CD4-positive, alpha-beta memory T cell (primary cell): ENCODE results near the gene ECM2. TPM values are rescaled to one million over a fixed set of nuclear protein-coding genes. Genes with fewer than 3 reads are reported as not detected.

Experiments
- CTCF ChIA-PET: fragments of 350-600 bp; sonication (Branson Sonifier 250); formaldehyde crosslinking; loops from one replicate; lab custom pipeline; 2021; ENCODE audit warnings: inconsistent platforms; ENCODE audit not compliant: partially characterized antibody; lab: Charles Lee
- POLR2A ChIA-PET: fragments of 350-600 bp; sonication (Branson Sonifier 250); formaldehyde crosslinking; loops from one replicate; lab custom pipeline; 2021; ENCODE audit not compliant: partially characterized antibody; lab: Charles Lee
- DNase-seq, 5 donors: peaks; one replicate each; pipeline versions ENCODE4 v3.0.0 to v3.0.0-alpha.2; 2020 to 2022; ENCODE audit warnings: mixed read lengths in 1 of 5
- H3K27ac ChIP-seq: one replicate; pipeline ENCODE4 v1.7.0; 2013; ENCODE audit warnings: low read depth, low read length
- H3K27me3 ChIP-seq: 2 replicates; pipeline ENCODE4 v1.7.0; 2013; ENCODE audit warnings: mild to moderate bottlenecking, low read length, moderate library complexity; ENCODE audit not compliant: insufficient read depth
- H3K36me3 ChIP-seq: 2 replicates; pipeline ENCODE4 v1.7.0; 2013; ENCODE audit warnings: mild to moderate bottlenecking, low read length, moderate library complexity; ENCODE audit not compliant: insufficient read depth
- H3K4me1 ChIP-seq: 2 replicates; pipeline ENCODE4 v1.7.0; 2013; ENCODE audit warnings: mild to moderate bottlenecking, low read length, moderate library complexity; ENCODE audit not compliant: insufficient read depth
- H3K4me3 ChIP-seq, 2 donors: one replicate each; pipeline ENCODE4 v1.7.0; 2013; ENCODE audit warnings: low read length in 2 of 2, mild to moderate bottlenecking in 1 of 2
- H3K9me3 ChIP-seq, 2 donors: one replicate each; pipeline ENCODE4 v1.7.0; 2013; ENCODE audit warnings: low read length in 2 of 2, control low read depth in 1 of 2; ENCODE audit not compliant: control insufficient read depth in 1 of 2
- H3K27ac Mint-ChIP-seq, 7 donors: one replicate each; pipeline ENCODE4 v1.8.0; 2020 to 2021; ENCODE audit warnings: mixed read lengths in 7 of 7, mild to moderate bottlenecking in 6 of 7, inconsistent platforms in 3 of 7, moderate library complexity in 3 of 7
- H3K27me3 Mint-ChIP-seq, 2 donors: one replicate each; pipeline ENCODE4 v1.8.0; 2020 to 2021; ENCODE audit warnings: mixed read lengths in 2 of 2
- H3K36me3 Mint-ChIP-seq, 2 donors: one replicate each; pipeline ENCODE4 v1.8.0; 2020 to 2021; ENCODE audit warnings: mixed read lengths in 2 of 2, inconsistent platforms in 1 of 2, mild to moderate bottlenecking in 1 of 2
- H3K4me1 Mint-ChIP-seq, 4 donors: one replicate each; pipeline ENCODE4 v1.8.0; 2020 to 2021; ENCODE audit warnings: mixed read lengths in 4 of 4, mild to moderate bottlenecking in 1 of 4
- H3K4me3 Mint-ChIP-seq, 8 donors: one replicate each; pipeline ENCODE4 v1.8.0; 2020 to 2021; ENCODE audit warnings: mixed read lengths in 8 of 8, mild to moderate bottlenecking in 7 of 8, moderate library complexity in 6 of 8, inconsistent platforms in 3 of 8
- H3K9me3 Mint-ChIP-seq, 8 donors: one replicate each; pipeline ENCODE4 v1.8.0; 2020 to 2021; ENCODE audit warnings: mixed read lengths in 8 of 8, mild to moderate bottlenecking in 5 of 8, inconsistent platforms in 3 of 8, moderate library complexity in 1 of 8
- intact Hi-C: fragments of 100-400 bp; cut with micrococcal nuclease; formaldehyde crosslinking; loops from one replicate; pipeline ENCODE4 v1.15.1; 2023
- polyA plus RNA-seq, 2 donors: library from polyadenylated mRNA; unstranded; fragments of 300-500 nt; fragmentation: Illumina TruSeq; gene quantifications; one replicate each; pipeline ENCODE4 v1.2.3, GENCODE V29; 2021
- total RNA-seq, 2 experiments: library from RNA; stranded (reverse); gene quantifications; one replicate each; pipeline ENCODE4 v1.2.3, GENCODE V29; 2021

Gene ECM2
- total and polyA plus RNA-seq, 4 experiments from 2014 or later = not detected

GRCh38 chr9:92518199-92518598, 17.6 kb downstream of the ECM2 start:
- no peaks in the 10 kb centered on the region for H3K36me3 ChIP-seq
- ChIA-PET CTCF (no interaction called here), POLR2A (no interaction called here)
- H3K4me1 ChIP-seq = no peaks in the 10 kb centered on the region
- Mint-ChIP-seq H3K4me3 (no peak overlapping the region), H3K27ac (no peak overlapping the region), H3K36me3 (no peaks in the 10 kb centered on the region), H3K9me3 (peaks cover 0 to 3% (median 0%) of the 10 kb centered on the region in 8 donors), H3K4me1 (no peaks in the 10 kb centered on the region), H3K27me3 (no peaks in the 10 kb centered on the region)
- intact Hi-C loops = no loop called here
- no peak overlapping the region for H3K4me3 ChIP-seq
- no peak for DNase-seq
- no peaks in the 10 kb centered on the region for H3K9me3 ChIP-seq
- no peak overlapping the region for H3K27ac ChIP-seq
- no peaks in the 10 kb centered on the region for H3K27me3 ChIP-seq

GRCh38 chr9:92517046-92517445, 18.7 kb downstream of the ECM2 start:
- Histone ChIP-seq H3K9me3 (no peaks in the 10 kb centered on the region), H3K27ac (no peak overlapping the region), H3K4me3 (no peak overlapping the region), H3K4me1 (no peaks in the 10 kb centered on the region), H3K36me3 (no peaks in the 10 kb centered on the region), H3K27me3 (no peaks in the 10 kb centered on the region)
- no peaks in the 10 kb centered on the region for H3K27me3 Mint-ChIP-seq
- no peak for DNase-seq
- intact Hi-C loops = no loop called here
- H3K4me3 Mint-ChIP-seq = no peak overlapping the region
- ChIA-PET POLR2A (no interaction called here), CTCF (no interaction called here)
- H3K4me1 Mint-ChIP-seq = no peaks in the 10 kb centered on the region
- peaks cover 0 to 3% (median 0%) of the 10 kb centered on the region in 8 donors for H3K9me3 Mint-ChIP-seq
- no peak overlapping the region for H3K27ac Mint-ChIP-seq
- H3K36me3 Mint-ChIP-seq = no peaks in the 10 kb centered on the region

- H3K9me3 ChIP-seq = no peaks in the 10 kb centered on the region
- Mint-ChIP-seq H3K27me3 (no peaks in the 10 kb centered on the region), H3K36me3 (no peaks in the 10 kb centered on the region), H3K4me3 (no peak overlapping the region), H3K27ac (no peak overlapping the region), H3K4me1 (no peaks in the 10 kb centered on the region), H3K9me3 (peaks cover 0 to 3% (median 0%) of the 10 kb centered on the region in 8 donors)
- no peak for DNase-seq
- no peaks in the 10 kb centered on the region for H3K27me3 ChIP-seq
- no peaks in the 10 kb centered on the region for H3K36me3 ChIP-seq
- ChIA-PET POLR2A (no interaction called here), CTCF (no interaction called here)
- intact Hi-C loops = no loop called here
- no peaks in the 10 kb centered on the region for H3K4me1 ChIP-seq
- H3K27ac ChIP-seq = no peak overlapping the region
- H3K4me3 ChIP-seq = no peak overlapping the region
Observed at GRCh38 chr9:92516521-92516920, 19.3 kb downstream of the ECM2 start.

GRCh38 chr9:92514635-92515034, 21.2 kb downstream of the ECM2 start:
- Mint-ChIP-seq H3K9me3 (peaks cover 0 to under 1% (median 0%) of the 10 kb centered on the region in 8 donors), H3K4me3 (no peak overlapping the region), H3K36me3 (no peaks in the 10 kb centered on the region), H3K4me1 (no peaks in the 10 kb centered on the region), H3K27me3 (no peaks in the 10 kb centered on the region), H3K27ac (peak overlapping the region in 1 of 7 donors; percentile 32)
- H3K36me3 ChIP-seq = no peaks in the 10 kb centered on the region
- H3K9me3 ChIP-seq = no peaks in the 10 kb centered on the region
- ChIA-PET CTCF (no interaction called here), POLR2A (no interaction called here)
- no peak overlapping the region for H3K27ac ChIP-seq
- no peaks in the 10 kb centered on the region for H3K27me3 ChIP-seq
- intact Hi-C loops = no loop called here
- H3K4me1 ChIP-seq = no peaks in the 10 kb centered on the region
- no peak overlapping the region for H3K4me3 ChIP-seq
- DNase-seq = no peak

GRCh38 chr9:92513349-92513748, 22.4 kb downstream of the ECM2 start:
- H3K4me3 Mint-ChIP-seq = no peak overlapping the region
- no peaks in the 10 kb centered on the region for H3K36me3 Mint-ChIP-seq
- POLR2A ChIA-PET = no interaction called here
- no peak overlapping the region for H3K27ac Mint-ChIP-seq
- no peaks in the 10 kb centered on the region for H3K4me1 Mint-ChIP-seq
- H3K4me3 ChIP-seq = no peak overlapping the region
- H3K9me3 ChIP-seq = no peaks in the 10 kb centered on the region
- no peaks in the 10 kb centered on the region for H3K4me1 ChIP-seq
- no peaks in the 10 kb centered on the region for H3K9me3 Mint-ChIP-seq
- CTCF ChIA-PET = no interaction called here
- no peaks in the 10 kb centered on the region for H3K27me3 Mint-ChIP-seq
- intact Hi-C loops = no loop called here
- no peaks in the 10 kb centered on the region for H3K36me3 ChIP-seq
- H3K27ac ChIP-seq = no peak overlapping the region
- no peak for DNase-seq
- no peaks in the 10 kb centered on the region for H3K27me3 ChIP-seq

- no peak overlapping the region for H3K4me3 Mint-ChIP-seq
- CTCF ChIA-PET = no interaction called here
- no peaks in the 10 kb centered on the region for H3K36me3 Mint-ChIP-seq
- Histone ChIP-seq H3K36me3 (no peaks in the 10 kb centered on the region), H3K9me3 (no peaks in the 10 kb centered on the region), H3K27ac (no peak overlapping the region), H3K4me3 (no peak overlapping the region), H3K27me3 (no peaks in the 10 kb centered on the region), H3K4me1 (no peaks in the 10 kb centered on the region)
- POLR2A ChIA-PET = no interaction called here
- H3K27ac Mint-ChIP-seq = no peak overlapping the region
- peaks cover 0 to 1% (median 0%) of the 10 kb centered on the region in 4 donors for H3K4me1 Mint-ChIP-seq
- peaks cover 0 to 3% (median 0%) of the 10 kb centered on the region in 8 donors for H3K9me3 Mint-ChIP-seq
- DNase-seq = no peak
- intact Hi-C loops = no loop called here
- no peaks in the 10 kb centered on the region for H3K27me3 Mint-ChIP-seq
Observed at GRCh38 chr9:92512622-92513021, 23.2 kb downstream of the ECM2 start.

GRCh38 chr9:92510747-92511146, 25.0 kb downstream of the ECM2 start:
- intact Hi-C loops = no loop called here
- H3K27me3 ChIP-seq = no peaks in the 10 kb centered on the region
- H3K27ac ChIP-seq = no peak overlapping the region
- H3K36me3 Mint-ChIP-seq = no peaks in the 10 kb centered on the region
- H3K27ac Mint-ChIP-seq = no peak overlapping the region
- no peaks in the 10 kb centered on the region for H3K36me3 ChIP-seq
- CTCF ChIA-PET = no interaction called here
- H3K9me3 Mint-ChIP-seq = peaks cover 0 to 3% (median 0%) of the 10 kb centered on the region in 8 donors
- POLR2A ChIA-PET = no interaction called here
- H3K4me3 Mint-ChIP-seq = no peak overlapping the region
- DNase-seq = no peak
- no peaks in the 10 kb centered on the region for H3K4me1 ChIP-seq
- H3K9me3 ChIP-seq = no peaks in the 10 kb centered on the region
- no peak overlapping the region for H3K4me3 ChIP-seq
- peaks cover 0 to 4% (median 2%) of the 10 kb centered on the region in 4 donors for H3K4me1 Mint-ChIP-seq
- no peaks in the 10 kb centered on the region for H3K27me3 Mint-ChIP-seq

GRCh38 chr9:92509050-92509449, 26.7 kb downstream of the ECM2 start:
- H3K27me3 ChIP-seq = no peaks in the 10 kb centered on the region
- Mint-ChIP-seq H3K4me3 (no peak overlapping the region), H3K27me3 (no peaks in the 10 kb centered on the region), H3K4me1 (peaks cover 0 to 4% (median 2%) of the 10 kb centered on the region in 4 donors), H3K9me3 (peaks cover 0 to 3% (median 0%) of the 10 kb centered on the region in 8 donors), H3K27ac (no peak overlapping the region), H3K36me3 (no peaks in the 10 kb centered on the region)
- H3K27ac ChIP-seq = no peak overlapping the region
- POLR2A ChIA-PET = no interaction called here
- CTCF ChIA-PET = no interaction called here
- no peak for DNase-seq
- no peaks in the 10 kb centered on the region for H3K36me3 ChIP-seq
- intact Hi-C loops = no loop called here
- no peaks in the 10 kb centered on the region for H3K4me1 ChIP-seq
- H3K9me3 ChIP-seq = no peaks in the 10 kb centered on the region
- H3K4me3 ChIP-seq = no peak overlapping the region
